K562 (cell line): ENCODE results near the gene MFSD12. TPM values are rescaled to one million over a fixed set of nuclear protein-coding genes. Genes with fewer than 3 reads are reported as not detected.
A peak's percentile ranks its signal among the peaks of the same experiment; 100 is the strongest.

ENCODE experiments used
- BDP1 ChIP-seq: IDR thresholded peaks from 3 replicates; pipeline ENCODE4 v1.6.1; 2011; ENCODE audit not compliant: insufficient read length, insufficient read depth
- DNMT1 ChIP-seq: fragments of 450-650 bp; IDR thresholded peaks from 2 replicates; pipeline ENCODE4 v1.6.1; 2016; ENCODE audit warnings: antibody characterized with exemption, mild to moderate bottlenecking
- ESRRB ChIP-seq: fragments of 250-450 bp; sonication (Bioruptor Pico); IDR thresholded peaks from 2 replicates; pipeline ENCODE4 v1.5.0; 2020; ENCODE audit warnings: mild to moderate bottlenecking, moderate library complexity, borderline replicate concordance
- HNRNPLL ChIP-seq: fragments of 200-400 bp; formaldehyde crosslinking; IDR thresholded peaks from 2 replicates; pipeline ENCODE4 v1.6.1; 2017; ENCODE audit warnings: low read length, low read depth, mild to moderate bottlenecking; ENCODE audit not compliant: poor library complexity, severe bottlenecking
- MAZ ChIP-seq, 2 experiments: fragments of 450-650 bp in 1 of 2; sonication (generic) in 1 of 2; formaldehyde crosslinking; IDR thresholded peaks in 1 of 2; conservative IDR thresholded peaks in 1 of 2; 2 replicates each; pipeline versions ENCODE4 v1.4.0 to v1.5.0; 2020; ENCODE audit warnings: mild to moderate bottlenecking in 1 of 2, missing genetic modification reagents in 1 of 2
- MTA3 ChIP-seq: fragments of 450-650 bp; formaldehyde crosslinking; IDR thresholded peaks from 2 replicates; pipeline ENCODE4 v1.6.1; 2017; ENCODE audit warnings: mild to moderate bottlenecking, borderline replicate concordance
- RFX5 ChIP-seq: IDR thresholded peaks from 2 replicates; pipeline ENCODE4 v1.6.1; 2011; ENCODE audit warnings: low read depth, mild to moderate bottlenecking, improper control_type of control experiment, low read length
- SLC30A9 ChIP-seq: fragments of 250-450 bp; sonication (Bioruptor Pico); IDR thresholded peaks from 2 replicates; pipeline ENCODE4 v1.8.0; 2022; ENCODE audit warnings: mild to moderate bottlenecking, moderate library complexity
- SP1 ChIP-seq: sonication (generic); formaldehyde crosslinking; IDR thresholded peaks from 2 replicates; pipeline ENCODE4 v1.8.1; 2022; ENCODE audit warnings: mild to moderate bottlenecking, missing genetic modification reagents
- ZBTB34 ChIP-seq: fragments of 250-450 bp; sonication (Bioruptor Pico); IDR thresholded peaks from 2 replicates; pipeline ENCODE4 v1.8.0; 2021; ENCODE audit warnings: mild to moderate bottlenecking, moderate library complexity
- ZNF274 ChIP-seq: IDR thresholded peaks from 2 replicates; pipeline ENCODE4 v1.6.1; 2011; ENCODE audit warnings: low read depth, mild to moderate bottlenecking, low read length, moderate library complexity, borderline replicate concordance
- ZNF282 ChIP-seq: sonication (generic); formaldehyde crosslinking; IDR thresholded peaks from 2 replicates; pipeline ENCODE4 v1.8.1; 2023; ENCODE audit warnings: missing genetic modification reagents
- ZNF318 ChIP-seq, 2 experiments: fragments of 450-650 bp; IDR thresholded peaks; 2 replicates each; pipeline ENCODE4 v1.6.1; 2016; ENCODE audit warnings: mild to moderate bottlenecking in 2 of 2, borderline replicate concordance in 1 of 2, low read depth in 1 of 2, moderate library complexity in 1 of 2
- ZNF347 ChIP-seq: fragments of 450-650 bp; formaldehyde crosslinking; IDR thresholded peaks from 2 replicates; pipeline ENCODE4 v1.4.0; 2020; ENCODE audit warnings: low read depth, mild to moderate bottlenecking, moderate library complexity
- ZNF551 ChIP-seq: fragments of 250-450 bp; sonication (Bioruptor Pico); IDR thresholded peaks from 2 replicates; pipeline ENCODE4 v1.5.0; 2021; ENCODE audit warnings: mild to moderate bottlenecking, moderate library complexity
- ZNF561 ChIP-seq: fragments of 450-650 bp; formaldehyde crosslinking; conservative IDR thresholded peaks from 2 replicates; pipeline ENCODE4 v1.4.0; 2020; ENCODE audit warnings: mild to moderate bottlenecking, moderate library complexity
- ZNF586 ChIP-seq: fragments of 450-650 bp; formaldehyde crosslinking; conservative IDR thresholded peaks from 2 replicates; pipeline ENCODE4 v1.4.0; 2020; ENCODE audit warnings: mild to moderate bottlenecking, moderate library complexity
- ZNF644 ChIP-seq: fragments of 200-800 bp; sonication (Bioruptor generic); IDR thresholded peaks from 2 replicates; pipeline ENCODE4 v1.6.1; 2016; ENCODE audit warnings: low read depth, missing genetic modification characterization, missing compliant biosample characterization
- polyA plus RNA-seq, 8 experiments: library from polyadenylated mRNA; depleted of rRNA in 4 of 8; stranded (reverse) in 5 of 8; unstranded in 3 of 8; fragments of >200 nt; fragmentation: Nextera tagmentation in 2 of 8; fragmentation: Illumina TruSeq in 1 of 8; extraction: Ambion mirVana in 2 of 8; extraction: Trizol in 1 of 8; gene quantifications; 2 replicates each; pipeline versions ENCODE4 v1.2.1 to v1.2.3, GENCODE V29; 2011 to 2014; ENCODE audit warnings: inconsistent platforms in 1 of 8, missing spikeins in 1 of 8
- total RNA-seq, 7 experiments: library from RNA; depleted of rRNA in 6 of 7; stranded (reverse); fragments of >200 nt in 6 of 7; fragmentation: Illumina TruSeq in 2 of 7; extraction: Trizol in 2 of 7; gene quantifications; 2 replicates each; pipeline versions ENCODE4 v1.2.1 to v1.2.3, GENCODE V29; 2011 to 2021; ENCODE audit warnings: low replicate concordance in 1 of 7

Gene MFSD12
- total and polyA plus RNA-seq, 9 of the 15 experiments (the other 6 are each of a cell fraction or from before 2014, with no cell fraction given) = 0.69 to 112 (median 31.8) TPM

GRCh38 chr19:3520166-3521103 is 37.0 kb downstream of the MFSD12 start (continued):
- TF ChIP-seq ZNF551 (CRISPR knock-in tag) (no peak), SP1 (CRISPR knock-in tag) (peak; percentile 78), ZNF274 (no peak), ZNF586 (CRISPR knock-in tag) (no peak), SLC30A9 (no peak), MAZ (CRISPR knock-in tag; conservative IDR thresholded peaks at IDR 0.05 in 1 of 2, IDR thresholded peaks at IDR 0.05 in 1 of 2) (peak; percentile 44 to 84; a peak in 1 of 4 replicates), BDP1 (no peak), ZBTB34 (peak; percentile 49; the same call in 1 of the 2 replicates), HNRNPLL (no peak), MTA3 (peak; percentile 78; the same call in 1 of the 2 replicates), ZNF347 (CRISPR knock-in tag) (no peak), DNMT1 (no peak), ESRRB (CRISPR knock-in tag) (no peak), ZNF644 (tag) (peak; percentile 68; the same call in 1 of the 2 replicates), ZNF561 (no peak), RFX5 (no peak), ZNF282 (CRISPR knock-in tag) (no peak), ZNF318 (IDR thresholded peaks at IDR 0.05; ENCODE audit: borderline replicate concordance in 1 of 2, low read depth in 1 of 2) (no peak)
